SIG-M5 (cell line): Measurements from ENCODE around the gene AGTRAP.

Experiments used
- DNase-seq: peaks from one replicate; lab custom pipeline; 2025; lab: John Stamatoyannopoulos, UW

The AGTRAP gene

DNA sequence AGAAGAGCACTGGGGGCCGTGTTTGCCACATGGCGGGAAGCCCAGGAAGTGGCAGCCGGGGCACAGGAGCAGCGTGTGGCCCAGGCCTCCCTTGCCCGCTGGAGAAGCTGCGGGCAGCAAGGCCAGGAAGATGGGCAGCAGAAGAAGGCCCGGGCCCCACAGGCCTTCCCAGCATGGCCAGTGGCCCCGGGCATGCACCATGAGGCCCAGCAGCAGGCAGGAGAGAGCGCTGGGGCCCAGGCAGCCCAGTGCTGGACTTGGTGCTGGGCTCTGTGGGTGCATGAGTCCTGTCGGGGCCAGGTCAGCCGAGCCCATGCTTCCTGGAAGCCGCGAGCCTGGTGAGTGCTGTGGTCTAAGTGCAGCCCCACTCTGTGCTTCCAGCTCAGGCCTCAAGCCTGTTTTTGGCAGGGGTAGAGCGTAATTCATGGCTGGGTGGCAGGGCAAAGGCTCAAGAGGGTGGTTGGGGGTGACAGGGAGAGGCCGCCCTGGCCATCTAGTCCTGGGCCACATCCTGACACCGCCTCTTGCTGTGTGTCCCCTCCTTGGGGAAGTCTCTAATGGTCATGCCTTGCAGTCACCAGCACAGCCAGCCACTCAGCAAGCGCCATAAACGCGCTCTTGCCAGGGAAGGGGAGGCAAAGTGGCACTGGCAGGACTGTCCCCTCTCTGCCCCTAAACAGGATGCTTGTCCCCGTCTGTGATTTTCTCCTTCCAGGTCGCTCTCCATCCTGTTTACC, 48.5 kb downstream of the AGTRAP start:
- no peak for DNase-seq

DNA sequence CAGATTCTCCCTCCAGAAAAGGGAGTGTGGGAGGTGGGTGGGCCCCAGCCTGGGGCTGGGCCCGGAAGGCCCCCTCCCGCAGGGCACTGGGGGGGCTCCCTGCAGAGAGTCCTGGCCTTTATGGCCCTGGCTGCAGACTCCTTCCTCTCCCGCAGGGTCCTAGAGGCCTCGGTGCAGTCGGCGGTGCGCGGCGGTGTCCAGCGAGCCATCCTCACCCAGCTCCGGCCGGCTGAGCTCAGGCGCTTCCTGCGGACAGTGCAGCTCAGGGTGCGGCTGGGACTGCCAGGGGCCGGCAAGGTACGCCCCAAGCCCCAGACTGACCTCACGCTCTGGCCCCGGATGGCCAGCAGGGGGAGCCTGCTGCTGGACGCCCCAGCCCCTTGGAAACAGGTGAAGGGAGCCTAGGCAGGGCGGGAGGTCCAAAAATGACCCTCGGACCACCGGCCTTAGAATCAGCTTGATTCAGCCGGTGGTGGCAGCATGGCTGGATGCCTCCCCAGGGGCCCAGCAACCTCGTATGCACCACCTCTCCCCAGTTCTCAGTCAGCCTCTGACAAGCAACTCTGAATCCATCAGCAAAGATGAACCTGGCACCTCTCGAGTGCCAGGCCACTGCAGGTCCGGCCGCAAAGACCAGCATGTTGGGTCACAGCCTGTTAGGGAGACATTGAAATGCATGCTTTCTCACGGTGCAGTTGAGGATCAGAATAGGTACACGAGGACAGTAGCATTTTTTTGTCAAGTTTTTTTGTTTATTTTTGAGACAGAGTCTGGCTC, 49.2 kb downstream of the AGTRAP start:
- no peak for DNase-seq

DNA sequence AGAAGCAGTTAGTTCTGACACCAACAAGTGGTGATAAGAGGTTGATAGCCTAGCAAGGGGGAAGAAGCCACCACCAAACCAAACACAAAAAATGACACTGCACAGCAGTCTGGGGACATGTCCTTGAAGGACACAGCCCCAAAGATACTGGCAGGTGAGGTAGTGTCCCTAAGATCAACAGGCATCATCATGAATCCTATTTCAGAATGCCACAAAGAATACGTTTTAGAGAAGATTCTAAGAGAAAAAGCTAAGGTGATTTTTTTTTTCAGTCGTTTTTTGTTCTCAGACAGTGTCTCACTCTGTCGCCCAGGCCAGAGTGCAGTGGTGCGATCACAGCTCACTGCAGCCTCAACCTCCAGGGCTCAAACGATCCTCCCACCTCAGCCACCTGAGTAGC, 50.2 kb downstream of the AGTRAP start:
- no peak for DNase-seq

DNA sequence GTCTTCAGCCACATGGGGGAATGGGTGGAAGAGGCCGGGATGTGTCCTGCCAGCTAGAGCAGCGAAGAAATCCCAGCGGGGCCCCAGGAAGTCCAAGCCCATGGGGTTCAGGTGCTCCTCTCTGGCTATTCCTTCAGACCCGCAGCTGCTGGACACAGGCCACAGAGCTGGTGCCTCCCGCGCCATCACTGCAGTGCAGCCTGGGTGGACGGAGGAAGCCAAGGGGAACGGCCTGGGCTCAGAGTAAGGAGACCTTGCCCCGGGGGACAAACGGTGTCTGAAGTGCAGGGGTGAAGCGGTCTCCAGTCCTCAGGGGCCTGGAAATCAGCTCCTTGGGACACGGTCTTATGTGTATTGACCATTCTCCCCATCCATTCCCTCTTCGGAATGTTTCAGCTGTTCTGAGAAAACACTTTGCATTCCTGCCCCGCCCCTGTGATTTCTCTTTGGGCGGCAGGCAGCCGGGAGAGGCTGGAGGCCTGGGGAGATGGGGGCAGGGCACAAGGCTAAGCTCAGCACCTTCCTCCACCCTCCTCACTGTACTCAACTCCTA, 51.4 kb downstream of the AGTRAP start:
- DNase-seq: no peak

DNA sequence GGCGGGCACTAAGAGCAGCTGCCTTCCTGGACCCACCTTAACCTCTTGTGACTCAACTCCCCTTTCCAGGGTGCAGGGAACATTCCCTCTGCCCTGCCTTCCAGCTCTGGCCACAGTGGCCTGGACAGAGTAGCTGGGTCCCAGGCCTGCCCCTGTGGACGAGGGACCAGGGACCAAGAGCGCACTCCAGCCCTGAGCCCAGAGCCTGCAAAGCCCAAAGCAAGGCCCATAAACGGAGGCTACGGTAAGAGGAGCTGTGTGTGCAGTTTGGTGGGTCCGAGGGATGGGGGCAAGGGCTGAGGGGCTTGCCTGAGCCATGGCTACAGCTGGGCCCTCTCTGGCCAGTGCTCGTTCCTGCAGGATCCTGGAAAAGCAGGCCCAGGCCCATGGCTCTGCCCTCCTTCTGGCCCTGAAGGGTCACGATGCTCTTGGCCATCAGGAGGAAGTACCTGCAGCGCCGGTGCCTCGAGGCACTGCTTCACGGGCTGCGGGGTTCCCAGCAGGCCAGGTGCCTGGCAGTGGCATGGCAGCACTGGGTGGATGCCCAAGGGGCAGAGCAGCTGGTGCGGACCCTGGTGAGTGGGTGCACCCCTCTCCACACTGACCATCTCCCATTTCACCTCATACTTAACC, 52.0 kb downstream of the AGTRAP start:
- no peak for DNase-seq

DNA sequence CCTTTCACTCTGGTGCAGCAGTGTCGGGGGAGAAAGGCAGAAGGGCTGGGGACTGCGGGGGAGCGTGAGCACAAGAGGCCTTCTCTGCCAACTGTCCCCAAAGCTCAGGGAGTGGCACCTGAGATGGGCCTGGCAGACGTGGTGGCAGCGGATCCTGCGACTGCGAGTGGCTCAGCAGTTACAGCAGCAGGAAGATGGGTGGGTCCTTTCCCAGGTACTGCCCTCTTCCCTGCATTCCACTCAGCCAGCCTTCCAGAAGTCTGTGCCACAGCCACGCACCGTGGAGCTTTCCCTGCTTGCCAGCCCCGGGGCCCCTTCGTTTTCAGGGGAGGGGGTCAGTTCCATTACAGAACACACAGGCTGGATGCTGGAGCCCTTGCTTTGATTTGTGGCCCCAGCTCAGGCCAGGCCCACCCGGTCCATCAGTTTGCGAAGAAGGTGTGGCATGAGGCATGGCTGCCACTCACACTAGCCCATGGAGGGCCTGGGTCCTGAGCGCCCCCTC, 52.7 kb downstream of the AGTRAP start:
- no peak for DNase-seq

DNA sequence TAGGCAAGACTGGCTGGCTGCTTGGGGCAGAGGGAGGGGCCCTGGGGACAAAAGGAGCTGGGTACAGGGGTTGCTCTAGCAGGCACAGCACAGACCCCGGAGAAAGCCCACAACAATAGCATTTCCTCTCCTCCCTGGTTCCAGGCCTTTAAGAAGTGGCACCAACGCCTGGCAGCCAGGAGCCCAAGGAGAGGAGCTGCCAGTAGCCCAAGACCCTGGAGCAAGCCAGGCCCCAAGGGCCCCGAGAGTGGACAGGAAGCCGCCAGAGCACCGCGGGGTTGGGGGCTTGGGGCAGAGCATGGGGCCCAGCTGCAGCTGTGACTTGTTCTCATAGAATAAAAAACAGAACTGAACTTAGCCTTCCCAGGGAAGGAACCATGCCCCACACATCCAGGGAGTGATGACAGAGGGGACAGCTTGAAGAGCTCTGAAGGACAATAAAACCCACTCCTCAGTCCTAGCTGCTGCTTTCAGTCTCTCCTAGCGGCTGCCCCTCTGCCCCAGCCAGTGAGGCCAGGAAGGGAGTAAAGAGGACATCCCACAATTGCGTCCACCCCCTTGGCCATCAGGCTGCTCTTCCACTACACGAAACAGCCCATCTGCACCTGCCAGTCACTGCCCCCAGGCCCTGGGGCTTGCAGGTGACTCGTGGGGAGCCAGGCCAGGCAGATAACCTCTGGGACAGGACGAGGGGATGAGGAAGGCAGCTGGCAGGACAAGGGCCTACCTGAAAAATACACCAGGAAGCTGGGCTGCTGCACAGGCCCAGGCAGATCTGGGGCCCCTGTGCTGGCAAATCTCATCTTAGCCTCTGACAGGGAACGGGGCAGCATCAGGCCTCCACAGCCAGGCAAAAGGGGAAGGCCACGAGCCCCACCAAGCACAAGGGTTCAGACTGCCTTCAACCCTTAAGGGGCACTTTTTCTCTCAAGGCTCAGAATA, 53.5 kb downstream of the AGTRAP start:
- no peak for DNase-seq

DNA sequence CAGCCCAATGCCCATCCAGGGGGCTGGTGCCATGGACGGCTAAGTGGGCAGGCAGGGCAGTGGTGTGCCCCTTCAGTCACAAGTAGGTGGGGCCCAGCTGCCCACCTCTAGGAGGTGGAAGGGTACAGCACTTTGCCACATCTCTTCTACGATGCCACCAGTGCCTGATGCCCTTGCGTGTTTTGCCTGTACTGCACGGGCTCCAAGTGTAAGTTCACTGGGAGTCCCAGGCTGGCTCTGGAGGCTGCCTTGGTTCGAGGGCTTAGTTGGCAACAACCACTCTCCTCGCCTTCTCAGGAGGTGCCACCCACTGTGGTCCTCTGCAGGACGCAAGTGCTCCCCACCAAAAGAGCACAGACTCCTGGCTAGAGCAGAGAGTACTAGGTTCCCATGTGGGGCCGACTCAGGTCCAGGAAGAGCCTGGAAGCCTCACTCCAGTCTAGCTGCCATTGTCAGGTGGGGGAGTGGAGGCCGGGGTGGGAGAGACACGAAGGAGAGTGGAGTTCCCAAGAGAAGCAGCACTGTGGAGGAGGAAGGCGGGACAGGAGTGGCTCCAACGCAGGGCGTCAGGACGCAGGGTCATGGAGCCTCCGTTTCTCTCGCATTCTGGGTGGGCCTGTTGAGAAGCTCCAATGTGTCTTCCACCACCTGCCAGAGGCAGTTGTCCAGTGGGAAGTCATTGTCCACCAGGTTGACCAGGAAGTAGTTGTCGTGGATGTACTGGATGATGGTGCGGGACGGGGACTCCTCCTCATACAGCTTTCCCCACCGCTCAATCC, 54.4 kb downstream of the AGTRAP start:
- no peak for DNase-seq

DNA sequence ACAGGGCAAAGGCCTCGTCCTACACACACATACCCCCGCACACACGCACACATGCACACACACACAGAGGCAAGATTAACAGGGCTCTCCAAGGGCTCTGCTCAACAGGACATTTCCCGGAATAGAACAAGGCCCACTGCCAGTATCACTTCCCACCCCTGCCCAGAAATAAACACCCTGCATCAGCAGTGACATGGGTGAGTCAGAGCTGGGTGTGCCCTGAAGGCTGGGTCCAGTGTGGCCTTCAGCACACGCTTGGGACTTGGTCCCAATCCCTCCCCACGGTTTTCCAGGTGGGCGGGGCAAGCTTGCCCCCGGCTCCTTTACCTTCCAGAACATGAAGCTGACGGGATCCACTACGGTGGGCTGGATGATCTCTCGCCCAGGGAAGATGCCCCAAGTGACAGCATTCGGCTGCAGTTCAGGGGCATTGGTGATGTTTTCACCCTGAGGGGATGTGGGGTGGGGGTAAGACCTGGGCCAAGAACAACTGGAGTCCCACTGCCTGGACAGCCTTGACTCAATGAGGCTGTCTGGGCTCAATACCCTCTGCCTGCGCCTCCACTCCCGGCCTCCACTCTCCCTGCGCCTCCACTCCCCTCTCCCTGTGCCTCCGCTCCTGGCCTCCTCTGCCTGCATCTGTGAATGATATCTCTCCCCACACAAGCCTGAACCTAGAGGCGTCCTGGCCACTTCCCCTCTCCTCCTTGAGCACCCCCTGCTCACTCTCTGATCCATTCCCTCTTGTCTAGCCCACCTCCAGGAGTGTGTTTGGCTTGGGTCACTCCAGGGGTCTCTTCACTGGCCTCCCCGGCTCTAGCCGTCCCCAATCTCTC, 55.2 kb downstream of the AGTRAP start:
- DNase-seq: no peak

DNA sequence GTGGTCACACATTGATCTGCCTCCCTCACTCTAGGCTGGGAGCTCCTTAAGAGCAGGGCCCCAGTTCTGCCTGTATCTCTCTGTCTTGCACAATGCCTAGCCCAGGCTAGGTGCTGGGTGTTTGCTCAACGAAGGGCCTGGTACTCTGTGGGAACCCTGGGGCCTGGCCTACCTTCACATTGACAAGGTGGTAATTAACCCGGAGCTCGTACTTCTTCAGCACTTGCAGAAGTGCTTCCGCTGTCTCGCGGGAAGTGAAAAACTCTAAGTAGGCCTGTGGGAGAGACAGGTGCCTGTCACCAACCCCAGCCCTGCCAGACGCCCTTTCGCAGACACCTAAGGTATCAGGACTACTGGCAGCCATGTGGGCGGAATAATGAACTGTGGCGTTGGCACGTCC, 56.2 kb downstream of the AGTRAP start:
- DNase-seq: no peak

DNA sequence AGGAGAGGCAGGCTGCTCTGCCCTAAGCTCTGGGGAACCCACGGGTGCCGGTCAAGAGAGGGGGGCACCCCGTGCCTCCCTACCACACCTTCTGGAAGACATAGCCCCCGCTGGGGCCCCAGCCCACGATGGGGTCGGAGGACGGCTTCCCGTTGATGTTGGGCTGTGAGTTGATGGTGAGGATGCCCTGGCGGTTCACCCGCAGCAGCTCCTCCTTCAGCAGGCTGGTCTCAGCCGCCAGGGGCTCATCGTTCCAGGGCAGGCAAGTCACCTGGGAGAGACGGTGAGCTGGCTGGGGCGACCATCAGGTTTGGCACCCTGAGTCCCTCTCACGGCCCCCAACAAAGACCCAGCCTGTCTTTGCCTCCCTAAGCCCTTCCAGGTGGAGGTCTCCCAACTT, 57.9 kb downstream of the AGTRAP start:
- DNase-seq: no peak

DNA sequence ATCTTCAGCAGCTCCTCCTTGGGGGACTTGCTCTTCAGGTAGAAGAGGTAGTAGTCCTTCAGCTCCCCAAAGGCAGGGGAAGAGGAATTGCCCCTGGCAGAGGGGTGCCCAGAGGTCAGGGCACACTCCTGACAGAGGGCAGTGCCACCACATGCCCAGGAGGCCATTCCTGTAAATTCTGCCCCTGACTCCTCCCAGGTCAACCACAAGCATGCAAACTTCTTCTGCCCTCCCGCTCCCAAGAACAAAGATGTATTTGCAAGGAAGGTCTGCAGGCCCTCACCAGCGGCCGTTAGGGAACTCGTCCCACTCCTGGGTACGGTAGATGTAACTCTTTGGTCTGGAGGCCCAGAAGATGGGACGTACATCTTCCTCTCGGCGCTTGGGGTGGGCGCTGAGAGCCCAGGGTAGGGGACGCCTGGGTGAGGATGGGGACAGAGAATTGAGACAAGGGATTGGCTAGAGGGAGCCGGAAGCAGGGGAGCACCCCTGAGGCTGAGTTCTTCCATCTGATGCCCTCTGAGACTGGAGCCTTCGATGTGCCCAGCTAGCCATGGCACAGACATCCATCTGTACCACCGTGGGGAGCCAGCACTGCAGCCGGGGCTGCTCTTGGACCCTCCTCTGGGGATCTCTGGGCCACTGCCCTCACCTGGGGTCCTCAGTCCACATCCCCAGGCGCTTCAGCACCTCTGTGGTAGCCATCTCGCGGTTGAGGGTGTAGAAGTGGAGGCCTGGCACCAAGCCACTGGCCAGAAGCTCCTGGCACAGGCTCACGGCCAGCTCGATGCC, 58.7 kb downstream of the AGTRAP start:
- DNase-seq: no peak

DNA sequence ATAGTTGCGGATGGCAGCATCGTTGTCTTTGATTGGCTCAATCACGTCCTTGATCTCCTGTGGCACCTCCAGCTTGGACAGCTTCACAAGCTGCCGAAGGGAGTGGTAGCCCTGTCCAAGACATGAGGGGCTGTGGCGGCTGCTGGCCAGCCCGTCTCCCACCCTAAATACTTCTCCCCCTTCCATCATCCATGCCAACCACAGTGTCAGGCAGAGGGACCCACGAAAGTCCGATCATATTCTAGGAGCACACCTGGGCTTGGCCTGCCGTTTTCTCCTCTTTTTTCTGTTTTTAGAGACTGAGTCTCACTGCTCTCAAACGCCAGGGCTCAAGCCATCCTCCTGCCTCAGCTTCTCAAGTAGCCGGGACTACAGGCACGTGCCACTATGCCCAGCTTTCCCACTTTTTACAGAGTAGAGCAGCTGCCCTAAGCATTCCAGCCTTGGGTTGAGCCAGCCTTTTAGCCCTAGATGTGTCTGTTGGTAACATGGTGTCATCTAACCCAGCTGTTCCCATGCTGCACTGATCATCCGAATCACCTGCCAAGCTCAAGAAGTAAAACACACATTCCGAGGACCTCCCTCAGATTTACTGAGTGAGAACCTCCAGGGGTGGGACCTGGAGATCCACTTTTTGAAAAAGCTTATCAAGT, 59.4 kb downstream of the AGTRAP start:
- DNase-seq: no peak

DNA sequence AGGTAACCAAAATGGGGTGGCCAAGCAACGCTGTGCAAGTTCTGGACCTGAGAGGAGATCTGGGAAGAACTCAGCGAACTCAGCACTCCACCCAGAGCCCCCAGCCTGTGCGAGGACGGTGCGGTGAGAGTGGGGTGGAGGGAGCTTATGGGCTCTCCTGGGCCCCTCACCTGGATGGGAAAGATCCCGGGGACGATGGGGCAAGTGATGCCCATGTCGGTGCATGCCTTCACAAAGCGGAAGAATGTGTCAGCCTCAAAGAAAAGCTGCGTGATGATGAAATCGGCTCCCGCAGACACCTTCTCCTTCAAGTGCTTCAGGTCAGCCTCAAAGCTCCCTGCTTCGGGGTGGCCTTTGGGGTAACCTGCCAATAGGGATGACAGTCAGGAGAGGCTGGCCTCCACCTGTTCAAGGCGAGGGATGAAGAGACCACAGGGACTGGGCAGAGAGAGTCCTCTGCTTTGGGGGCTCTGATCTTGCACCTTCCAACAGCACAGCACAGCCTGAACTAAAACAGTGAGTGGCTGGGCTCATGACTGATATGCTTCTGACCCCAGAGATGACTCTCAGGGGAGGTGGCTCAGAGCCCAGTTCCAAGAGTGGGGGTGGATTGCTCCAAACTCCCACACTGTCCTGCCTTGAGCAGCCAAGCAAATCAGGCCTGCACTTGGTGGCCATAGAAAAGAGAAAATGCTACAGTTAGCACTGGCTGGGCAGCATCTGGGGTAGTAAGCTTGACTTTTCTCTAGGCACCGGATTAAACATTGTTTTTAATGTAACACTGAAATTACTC, 60.3 kb downstream of the AGTRAP start:
- no peak for DNase-seq

DNA sequence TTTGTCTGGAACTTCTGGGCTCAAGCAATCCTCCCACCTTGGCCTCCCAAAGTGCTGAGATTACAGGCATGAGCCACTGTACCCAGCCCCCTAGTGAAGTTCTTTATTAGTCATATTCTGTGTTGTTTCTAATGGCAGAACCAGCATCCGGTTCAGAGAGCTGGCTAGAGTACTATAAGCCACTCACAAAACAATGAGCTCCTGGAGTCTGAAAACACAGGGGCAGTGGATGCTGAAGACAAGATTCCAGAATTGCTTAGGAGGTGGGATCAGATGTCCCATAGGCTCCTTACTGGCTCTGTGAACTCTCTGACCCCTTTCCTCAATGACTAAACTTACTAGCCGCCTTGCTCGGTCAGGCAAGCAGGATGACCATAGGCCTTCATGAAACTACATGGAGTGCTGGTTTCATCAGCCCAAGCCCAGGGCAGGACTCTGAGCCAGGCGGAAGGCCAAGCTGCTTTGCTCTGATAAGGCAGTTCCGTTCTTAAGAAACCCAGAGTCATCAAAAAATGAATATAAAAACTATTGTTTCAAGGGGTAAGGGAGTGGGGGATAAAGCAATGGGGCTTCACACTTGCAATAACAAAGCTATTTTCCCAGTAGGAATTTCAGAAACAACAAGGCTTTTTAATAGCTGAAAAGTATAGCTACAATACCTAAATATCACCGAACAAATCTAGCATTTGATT, 61.7 kb downstream of the AGTRAP start:
- no peak for DNase-seq

DNA sequence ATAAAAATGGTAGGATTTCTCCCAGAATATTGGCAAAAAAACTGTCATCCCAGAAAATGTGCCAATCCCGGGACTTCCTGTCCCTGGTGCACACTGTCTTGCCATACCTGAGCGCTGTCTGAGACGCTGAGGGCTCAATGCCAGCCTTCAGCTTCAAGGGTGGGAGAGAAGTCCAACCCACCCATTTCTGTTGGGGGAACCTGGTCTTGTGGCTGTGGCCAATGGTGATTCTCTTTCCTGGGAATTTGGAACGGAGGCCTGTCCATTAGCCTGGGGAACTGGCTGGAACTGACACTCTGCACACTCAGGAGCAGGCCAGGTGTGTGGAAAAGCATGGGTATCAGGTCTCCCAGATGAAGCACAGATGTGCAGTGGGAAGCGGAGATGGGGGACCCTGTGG, 63.2 kb downstream of the AGTRAP start:
- DNase-seq: no peak

DNA sequence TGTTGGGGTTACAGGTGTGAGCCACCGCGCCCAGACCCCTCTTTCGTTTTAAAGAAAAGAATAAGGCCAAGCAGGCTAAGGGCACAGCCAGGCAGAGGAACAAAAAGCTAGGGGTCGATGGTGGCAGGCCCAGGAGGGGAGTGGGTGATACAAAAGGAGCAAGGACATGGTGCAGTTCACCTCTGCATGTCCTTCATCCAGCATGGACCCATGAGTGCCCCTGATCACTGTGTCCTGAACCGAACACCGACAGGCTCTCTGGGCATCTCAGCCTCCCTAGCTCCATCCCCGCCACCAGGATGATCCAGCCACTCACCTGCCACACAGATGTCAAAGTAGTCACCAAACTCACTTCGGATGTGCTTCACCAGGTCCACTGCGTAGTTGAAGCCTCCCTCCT, 64.0 kb downstream of the AGTRAP start:
- no peak for DNase-seq
